ENCODE data around the gene STRBP. TPM values are rescaled to one million over a fixed set of nuclear protein-coding genes. Genes with fewer than 3 reads are reported as not detected.

STRBP gene
- total and polyA plus RNA-seq, 5 donors from 2014 or later = 14.9 to 18.2 (median 15.4) TPM

- no peaks in the 10 kb centered on the region for H3K27me3 Mint-ChIP-seq
- peak overlapping the region in 2 of 3 donors; percentile 42 to 84 for H3K27ac Mint-ChIP-seq
- peaks cover 44% of the 10 kb centered on the region for H3K36me3 Mint-ChIP-seq
- Histone ChIP-seq H3K9me3 (ENCODE audit: control insufficient read depth in 2 of 2, low read length in 2 of 2) (no peaks in the 10 kb centered on the region), H3K27me3 (ENCODE audit: control insufficient read depth, insufficient read depth, low read length) (no peaks in the 10 kb centered on the region), H3K4me1 (ENCODE audit: control insufficient read depth, insufficient read depth, low read length, poor library complexity, severe bottlenecking) (no peaks in the 10 kb centered on the region), H3K27ac (ENCODE audit: insufficient read depth, low read length, poor library complexity, severe bottlenecking) (no peak overlapping the region), H3K4me3 (ENCODE audit: low read depth, low read length) (no peak overlapping the region), H3K36me3 (ENCODE audit: control insufficient read depth, insufficient read depth, low read length) (peaks cover 76% of the 10 kb centered on the region)
- H3K9me3 Mint-ChIP-seq = no peaks in the 10 kb centered on the region
- H3K4me1 Mint-ChIP-seq = no peaks in the 10 kb centered on the region
- H3K4me3 Mint-ChIP-seq = no peak overlapping the region
- no peak for ATAC-seq (ENCODE audit: low read depth in 2 of 2)
- DNase-seq = peak in 1 of 3 donors; percentile 8
Observed at GRCh38 chr9:123102375-123103113, 165.8 kb downstream of the STRBP start.

GRCh38 chr9:123099548-123099947 is 168.8 kb downstream of the STRBP start:
- no peak overlapping the region for H3K4me3 ChIP-seq (ENCODE audit: low read depth, low read length)
- DNase-seq (no peak), ATAC-seq (ENCODE audit: low read depth in 2 of 2) (no peak)
- H3K36me3 ChIP-seq (ENCODE audit: control insufficient read depth, insufficient read depth, low read length) = peaks cover 78% of the 10 kb centered on the region
- Mint-ChIP-seq H3K9me3 (no peaks in the 10 kb centered on the region), H3K36me3 (peaks cover 39% of the 10 kb centered on the region), H3K4me3 (no peak overlapping the region), H3K4me1 (no peaks in the 10 kb centered on the region), H3K27me3 (no peaks in the 10 kb centered on the region), H3K27ac (no peak overlapping the region)
- no peaks in the 10 kb centered on the region for H3K27me3 ChIP-seq (ENCODE audit: control insufficient read depth, insufficient read depth, low read length)
- H3K9me3 ChIP-seq (ENCODE audit: control insufficient read depth in 2 of 2, low read length in 2 of 2) = no peaks in the 10 kb centered on the region
- no peaks in the 10 kb centered on the region for H3K4me1 ChIP-seq (ENCODE audit: control insufficient read depth, insufficient read depth, low read length, poor library complexity, severe bottlenecking)
- no peak overlapping the region for H3K27ac ChIP-seq (ENCODE audit: insufficient read depth, low read length, poor library complexity, severe bottlenecking)

GRCh38 chr9:123099042-123099441 is 169.3 kb downstream of the STRBP start:
- Mint-ChIP-seq H3K36me3 (peaks cover 39% of the 10 kb centered on the region), H3K4me1 (no peaks in the 10 kb centered on the region), H3K4me3 (no peak overlapping the region), H3K27ac (peak overlapping the region in 1 of 3 donors; percentile 77), H3K27me3 (no peaks in the 10 kb centered on the region), H3K9me3 (no peaks in the 10 kb centered on the region)
- H3K27ac ChIP-seq (ENCODE audit: insufficient read depth, low read length, poor library complexity, severe bottlenecking) = no peak overlapping the region
- no peaks in the 10 kb centered on the region for H3K9me3 ChIP-seq (ENCODE audit: control insufficient read depth in 2 of 2, low read length in 2 of 2)
- no peaks in the 10 kb centered on the region for H3K4me1 ChIP-seq (ENCODE audit: control insufficient read depth, insufficient read depth, low read length, poor library complexity, severe bottlenecking)
- H3K4me3 ChIP-seq (ENCODE audit: low read depth, low read length) = no peak overlapping the region
- ATAC-seq (ENCODE audit: low read depth in 2 of 2) (no peak), DNase-seq (no peak)
- H3K36me3 ChIP-seq (ENCODE audit: control insufficient read depth, insufficient read depth, low read length) = peaks cover 76% of the 10 kb centered on the region
- no peaks in the 10 kb centered on the region for H3K27me3 ChIP-seq (ENCODE audit: control insufficient read depth, insufficient read depth, low read length)

GRCh38 chr9:123098096-123098459 is 170.3 kb downstream of the STRBP start:
- Histone ChIP-seq H3K27me3 (ENCODE audit: control insufficient read depth, insufficient read depth, low read length) (no peaks in the 10 kb centered on the region), H3K36me3 (ENCODE audit: control insufficient read depth, insufficient read depth, low read length) (peaks cover 74% of the 10 kb centered on the region), H3K4me3 (ENCODE audit: low read depth, low read length) (no peak overlapping the region), H3K4me1 (ENCODE audit: control insufficient read depth, insufficient read depth, low read length, poor library complexity, severe bottlenecking) (no peaks in the 10 kb centered on the region), H3K9me3 (ENCODE audit: control insufficient read depth in 2 of 2, low read length in 2 of 2) (no peaks in the 10 kb centered on the region), H3K27ac (ENCODE audit: insufficient read depth, low read length, poor library complexity, severe bottlenecking) (no peak overlapping the region)
- DNase-seq (no peak), ATAC-seq (ENCODE audit: low read depth in 2 of 2) (no peak)
- Mint-ChIP-seq H3K9me3 (no peaks in the 10 kb centered on the region), H3K4me1 (no peaks in the 10 kb centered on the region), H3K27me3 (no peaks in the 10 kb centered on the region), H3K27ac (peak overlapping the region in 1 of 3 donors; percentile 36), H3K4me3 (no peak overlapping the region), H3K36me3 (peaks cover 46% of the 10 kb centered on the region)

- peaks cover 73% of the 10 kb centered on the region for H3K36me3 ChIP-seq (ENCODE audit: control insufficient read depth, insufficient read depth, low read length)
- Mint-ChIP-seq H3K36me3 (peaks cover 48% of the 10 kb centered on the region), H3K27ac (peak overlapping the region in 2 of 3 donors; percentile 36 to 60), H3K4me3 (no peak overlapping the region), H3K4me1 (no peaks in the 10 kb centered on the region), H3K9me3 (no peaks in the 10 kb centered on the region), H3K27me3 (no peaks in the 10 kb centered on the region)
- H3K4me3 ChIP-seq (ENCODE audit: low read depth, low read length) = no peak overlapping the region
- no peaks in the 10 kb centered on the region for H3K4me1 ChIP-seq (ENCODE audit: control insufficient read depth, insufficient read depth, low read length, poor library complexity, severe bottlenecking)
- H3K27me3 ChIP-seq (ENCODE audit: control insufficient read depth, insufficient read depth, low read length) = no peaks in the 10 kb centered on the region
- DNase-seq (no peak), ATAC-seq (ENCODE audit: low read depth in 2 of 2) (no peak)
- H3K9me3 ChIP-seq (ENCODE audit: control insufficient read depth in 2 of 2, low read length in 2 of 2) = no peaks in the 10 kb centered on the region
- no peak overlapping the region for H3K27ac ChIP-seq (ENCODE audit: insufficient read depth, low read length, poor library complexity, severe bottlenecking)
Observed at GRCh38 chr9:123097430-123098095, 170.8 kb downstream of the STRBP start.

- no peak for ATAC-seq (ENCODE audit: low read depth in 2 of 2)
- no peaks in the 10 kb centered on the region for H3K9me3 ChIP-seq (ENCODE audit: control insufficient read depth in 2 of 2, low read length in 2 of 2)
- DNase-seq = no peak
- H3K4me1 ChIP-seq (ENCODE audit: control insufficient read depth, insufficient read depth, low read length, poor library complexity, severe bottlenecking) = no peaks in the 10 kb centered on the region
- H3K27me3 Mint-ChIP-seq = no peaks in the 10 kb centered on the region
- no peak overlapping the region for H3K4me3 ChIP-seq (ENCODE audit: low read depth, low read length)
- H3K27ac ChIP-seq (ENCODE audit: insufficient read depth, low read length, poor library complexity, severe bottlenecking) = no peak overlapping the region
- no peaks in the 10 kb centered on the region for H3K4me1 Mint-ChIP-seq
- no peak overlapping the region for H3K27ac Mint-ChIP-seq
- H3K4me3 Mint-ChIP-seq = no peak overlapping the region
- H3K27me3 ChIP-seq (ENCODE audit: control insufficient read depth, insufficient read depth, low read length) = no peaks in the 10 kb centered on the region
- H3K9me3 Mint-ChIP-seq = no peaks in the 10 kb centered on the region
- peaks cover 74% of the 10 kb centered on the region for H3K36me3 ChIP-seq (ENCODE audit: control insufficient read depth, insufficient read depth, low read length)
- peaks cover 53% of the 10 kb centered on the region for H3K36me3 Mint-ChIP-seq
Observed at GRCh38 chr9:123096987-123097386, 171.4 kb downstream of the STRBP start.

GRCh38 chr9:123093141-123093540 is 175.2 kb downstream of the STRBP start:
- Histone ChIP-seq H3K9me3 (ENCODE audit: control insufficient read depth in 2 of 2, low read length in 2 of 2) (no peaks in the 10 kb centered on the region), H3K27me3 (ENCODE audit: control insufficient read depth, insufficient read depth, low read length) (no peaks in the 10 kb centered on the region), H3K27ac (ENCODE audit: insufficient read depth, low read length, poor library complexity, severe bottlenecking) (no peak overlapping the region), H3K36me3 (ENCODE audit: control insufficient read depth, insufficient read depth, low read length) (peaks cover 68% of the 10 kb centered on the region), H3K4me1 (ENCODE audit: control insufficient read depth, insufficient read depth, low read length, poor library complexity, severe bottlenecking) (no peaks in the 10 kb centered on the region), H3K4me3 (ENCODE audit: low read depth, low read length) (no peak overlapping the region)
- Mint-ChIP-seq H3K27me3 (no peaks in the 10 kb centered on the region), H3K9me3 (no peaks in the 10 kb centered on the region), H3K36me3 (peaks cover 59% of the 10 kb centered on the region), H3K4me3 (no peak overlapping the region), H3K27ac (no peak overlapping the region), H3K4me1 (no peaks in the 10 kb centered on the region)
- DNase-seq (no peak), ATAC-seq (ENCODE audit: low read depth in 2 of 2) (no peak)

- Histone ChIP-seq H3K27ac (ENCODE audit: insufficient read depth, low read length, poor library complexity, severe bottlenecking) (no peak overlapping the region), H3K27me3 (ENCODE audit: control insufficient read depth, insufficient read depth, low read length) (no peaks in the 10 kb centered on the region), H3K36me3 (ENCODE audit: control insufficient read depth, insufficient read depth, low read length) (peaks cover 57% of the 10 kb centered on the region), H3K4me1 (ENCODE audit: control insufficient read depth, insufficient read depth, low read length, poor library complexity, severe bottlenecking) (no peaks in the 10 kb centered on the region), H3K4me3 (ENCODE audit: low read depth, low read length) (no peak overlapping the region), H3K9me3 (ENCODE audit: control insufficient read depth in 2 of 2, low read length in 2 of 2) (no peaks in the 10 kb centered on the region)
- no peak for DNase-seq
- Mint-ChIP-seq H3K4me1 (no peaks in the 10 kb centered on the region), H3K27me3 (no peaks in the 10 kb centered on the region), H3K4me3 (no peak overlapping the region), H3K36me3 (peaks cover 54% of the 10 kb centered on the region), H3K27ac (peak overlapping the region in 1 of 3 donors; percentile 17), H3K9me3 (no peaks in the 10 kb centered on the region)
- no peak for ATAC-seq (ENCODE audit: low read depth in 2 of 2)
Observed at GRCh38 chr9:123091459-123091858, 176.9 kb downstream of the STRBP start.

Data from CD4-positive, CD25-positive, alpha-beta regulatory T cell (primary cell).